Measurements from ENCODE around the gene MAB21L1. TPM values are rescaled to one million over a fixed set of nuclear protein-coding genes. Genes with fewer than 3 reads are reported as not detected.

MAB21L1 gene
- total RNA-seq, 4 donors from 2014 or later: 1.1 to 3.3 (median 2.2) TPM

- 35 to 40% methylated on average over 2 to 5 of the region's 5 CpGs for WGBS, 2 donors (ENCODE audit: low coverage in 1 of 2)
- Histone ChIP-seq H3K4me1 (no peaks in the 10 kb centered on the region), H3K4me3 (no peak overlapping the region), H3K27me3 (no peaks in the 10 kb centered on the region), H3K27ac (no peak overlapping the region), H3K36me3 (no peaks in the 10 kb centered on the region), H3K9me3 (no peaks in the 10 kb centered on the region)
- peak; percentile 73 for ATAC-seq
- TF ChIP-seq POLR2A (IDR thresholded peaks at IDR 0.05) (no peak), CTCF (IDR thresholded peaks at IDR 0.05) (no peak), EP300 (IDR thresholded peaks at IDR 0.05) (no peak), POLR2AphosphoS5 (IDR thresholded peaks at IDR 0.05) (no peak)
These were observed 35.9 kb upstream of the MAB21L1 start for GRCh38 chr13:35512271-35512920.

DNA sequence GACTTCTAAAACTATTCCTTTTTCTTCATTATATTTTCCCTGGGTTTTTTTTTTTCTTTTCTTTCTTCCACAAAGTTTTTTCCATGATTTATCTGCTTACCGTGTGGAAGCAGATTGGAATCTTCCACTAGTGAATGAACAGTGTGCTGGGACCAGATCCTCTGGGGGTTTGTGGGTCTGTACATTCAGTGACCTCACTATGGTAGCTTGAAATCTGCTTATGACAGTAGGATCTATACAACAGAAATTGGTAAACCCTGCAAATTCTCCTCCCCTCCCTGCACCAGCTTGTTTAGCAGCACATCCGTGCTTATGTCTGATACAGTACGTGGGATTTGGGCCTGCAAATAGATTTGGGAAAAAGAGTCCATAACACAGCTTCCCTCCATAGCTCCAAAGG, 26.0 kb upstream of the MAB21L1 start:
- Histone ChIP-seq H3K36me3 (no peaks in the 10 kb centered on the region), H3K9me3 (no peaks in the 10 kb centered on the region), H3K27ac (no peak overlapping the region), H3K4me1 (peaks cover 0 to 19% (median 0%) of the 10 kb centered on the region in 3 donors), H3K27me3 (no peaks in the 10 kb centered on the region), H3K4me3 (no peak overlapping the region)
- TF ChIP-seq POLR2A (IDR thresholded peaks at IDR 0.05): no peak
- no peak for TF ChIP-seq POLR2AphosphoS5 (IDR thresholded peaks at IDR 0.05)
- no peak for TF ChIP-seq EP300 (IDR thresholded peaks at IDR 0.05)
- no peak for TF ChIP-seq CTCF (IDR thresholded peaks at IDR 0.05)
- no peak for ATAC-seq
- 63 to 89% methylated on average over 2 to 3 of the region's 3 CpGs for WGBS, 2 donors (ENCODE audit: low coverage in 1 of 2)

DNA sequence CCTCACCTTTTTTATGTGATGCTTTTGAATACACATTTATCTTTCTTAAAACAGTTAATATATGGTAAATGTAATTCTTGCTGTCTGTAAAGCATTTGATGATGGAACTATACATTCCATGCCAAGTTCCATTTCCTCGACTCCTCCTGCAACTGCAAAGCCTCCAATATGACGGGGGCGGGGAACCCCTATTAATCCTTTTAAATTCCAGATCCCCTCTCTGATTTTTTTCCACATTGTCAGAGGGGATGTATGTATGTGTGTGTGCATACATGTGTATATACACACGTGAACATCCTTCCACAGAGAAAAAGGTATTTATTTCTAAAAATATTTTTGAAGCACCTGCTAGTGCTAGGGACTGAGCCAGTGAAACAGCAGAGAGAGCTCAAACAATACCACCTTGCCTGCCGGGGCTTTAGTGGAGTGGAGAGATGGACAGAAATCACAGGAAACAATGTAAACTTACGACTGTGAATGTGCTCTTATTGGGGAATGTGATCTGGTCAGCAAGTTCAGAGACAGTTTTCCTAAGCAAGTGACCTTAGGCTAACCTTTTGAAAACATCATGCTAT, 25.3 kb upstream of the MAB21L1 start:
- Histone ChIP-seq H3K9me3 (no peaks in the 10 kb centered on the region), H3K27me3 (no peaks in the 10 kb centered on the region), H3K4me1 (peaks cover 0 to 19% (median 0%) of the 10 kb centered on the region in 3 donors), H3K4me3 (no peak overlapping the region), H3K27ac (no peak overlapping the region), H3K36me3 (no peaks in the 10 kb centered on the region)
- TF ChIP-seq EP300 (IDR thresholded peaks at IDR 0.05) (no peak), POLR2AphosphoS5 (IDR thresholded peaks at IDR 0.05) (no peak), POLR2A (IDR thresholded peaks at IDR 0.05) (no peak), CTCF (IDR thresholded peaks at IDR 0.05) (no peak)
- 66 to 68% methylated on average over 6 of the region's 6 CpGs for WGBS, 2 donors (ENCODE audit: low coverage in 1 of 2)
- no peak for ATAC-seq

DNA sequence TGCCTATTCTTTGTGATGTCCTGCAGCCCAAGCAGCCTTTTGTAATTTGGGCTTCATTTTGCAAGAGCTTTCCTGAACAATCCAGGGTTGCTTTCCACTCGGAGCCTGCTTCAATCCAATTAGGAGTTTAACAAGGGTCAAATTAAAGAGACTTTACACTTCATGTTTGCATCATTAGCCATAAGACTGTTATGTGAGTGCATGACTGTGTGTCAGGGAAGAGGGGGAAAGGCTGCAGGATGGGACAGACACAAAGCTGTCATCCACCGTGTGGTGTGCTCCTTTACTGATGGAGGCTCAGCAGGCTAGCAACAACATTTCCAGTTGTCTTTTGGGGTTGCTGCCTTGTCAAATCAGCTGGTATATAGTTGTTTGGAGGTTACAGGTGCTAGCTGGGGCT, 23.7 kb upstream of the MAB21L1 start:
- Histone ChIP-seq H3K4me1 (peaks cover 0 to 19% (median 0%) of the 10 kb centered on the region in 3 donors), H3K36me3 (no peaks in the 10 kb centered on the region), H3K4me3 (no peak overlapping the region), H3K27me3 (no peaks in the 10 kb centered on the region), H3K9me3 (no peaks in the 10 kb centered on the region), H3K27ac (no peak overlapping the region)
- no peak for ATAC-seq
- WGBS, 2 donors (ENCODE audit: low coverage in 1 of 2): 56% methylated on average over 1 of the region's 2 CpGs; no CpG with 5 or more reads in 1 of the 2 donors
- no peak for TF ChIP-seq POLR2A (IDR thresholded peaks at IDR 0.05)
- TF ChIP-seq POLR2AphosphoS5 (IDR thresholded peaks at IDR 0.05): no peak
- TF ChIP-seq EP300 (IDR thresholded peaks at IDR 0.05): no peak
- TF ChIP-seq CTCF (IDR thresholded peaks at IDR 0.05): no peak

GRCh38 chr13:35499676-35500075, 23.2 kb upstream of the MAB21L1 start:
- Histone ChIP-seq H3K4me1 (peaks cover 0 to 19% (median 0%) of the 10 kb centered on the region in 3 donors), H3K9me3 (peaks cover 0 to 4% (median 0%) of the 10 kb centered on the region in 3 donors), H3K27me3 (no peaks in the 10 kb centered on the region), H3K36me3 (no peaks in the 10 kb centered on the region), H3K27ac (no peak overlapping the region), H3K4me3 (no peak overlapping the region)
- no peak for ATAC-seq
- TF ChIP-seq CTCF (IDR thresholded peaks at IDR 0.05) (no peak), POLR2AphosphoS5 (IDR thresholded peaks at IDR 0.05) (no peak)
- 64 to 78% methylated on average over 3 to 4 of the region's 4 CpGs for WGBS, 2 donors (ENCODE audit: low coverage in 1 of 2)

All from gastroesophageal sphincter (tissue), 4 donors.